Activated CD8-positive, alpha-beta memory T cell treated with anti-CD3 and anti-CD28 coated beads, Interleukin-2, amount 50 U/mL, for 4 hours (primary cell): ENCODE measurements around the gene PPP1R8.
A peak's percentile ranks its signal among the peaks of the same experiment; 100 is the strongest.
"Not testable (repeated sequence)": the region's sequence is repeated elsewhere in the genome, so short reads cannot be mapped to it uniquely, and the experiment has no call there.

Source experiments
- DNase-seq: peaks from one replicate; pipeline ENCODE4 v3.0.0-alpha.2; 2020

PPP1R8 gene

DNA sequence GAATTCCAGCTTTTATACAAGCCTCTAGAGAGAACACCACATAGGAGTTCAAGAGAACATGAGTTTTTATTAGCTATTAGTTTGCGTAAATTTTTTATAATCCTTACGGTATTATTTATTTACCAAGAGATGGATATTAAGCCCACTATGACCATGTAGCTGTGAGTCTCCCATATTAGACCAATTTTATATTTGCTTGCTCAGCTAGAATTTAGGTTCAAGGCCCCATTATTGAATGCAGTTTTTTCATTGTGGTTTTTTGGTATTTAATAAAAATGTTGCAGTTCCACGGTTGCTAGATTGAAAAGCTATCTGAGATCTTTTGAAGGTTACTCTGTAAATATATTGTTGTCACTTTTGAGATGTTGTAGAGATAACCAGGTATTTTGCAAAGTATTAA, 2.9 kb downstream of the PPP1R8 start:
- no peak for DNase-seq

DNA sequence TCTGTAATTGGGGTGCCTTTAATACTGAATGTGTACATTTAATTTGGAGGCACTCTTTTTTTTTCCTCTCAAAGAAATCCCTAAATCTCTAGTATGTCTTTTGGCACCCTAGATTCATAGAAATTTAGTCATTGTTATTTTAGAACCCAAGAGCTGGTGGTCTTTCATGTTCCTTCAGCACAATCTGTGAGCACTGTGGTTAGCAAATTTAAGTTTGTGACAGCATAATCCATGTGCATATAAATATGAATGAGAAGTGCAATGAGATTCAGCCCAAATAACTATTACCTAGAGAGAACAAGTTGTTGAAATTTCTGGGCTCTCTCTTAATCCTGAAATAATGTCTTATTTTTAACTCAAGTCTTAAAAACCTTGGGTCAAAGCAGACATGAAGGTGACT, 4.5 kb downstream of the PPP1R8 start:
- no peak for DNase-seq

DNA sequence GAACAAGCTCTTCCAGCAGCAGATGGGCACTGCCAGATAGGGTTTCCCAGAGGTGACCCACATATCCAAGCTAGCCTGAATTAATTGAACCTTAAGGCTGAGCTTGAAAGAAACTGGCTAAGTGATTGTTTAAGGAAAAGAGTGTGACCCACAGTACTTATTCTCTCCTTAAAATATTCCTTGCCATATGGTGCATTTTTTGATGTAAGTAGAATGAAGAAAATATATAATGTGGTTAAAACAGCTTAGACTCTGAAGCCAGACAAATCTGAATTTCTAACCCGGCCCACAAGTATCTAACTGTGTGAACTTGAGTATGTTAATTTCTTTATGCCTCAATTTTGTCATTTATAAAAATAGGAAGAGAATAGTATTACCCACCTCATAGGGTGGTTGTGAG, 4.9 kb downstream of the PPP1R8 start:
- DNase-seq: no peak

DNA sequence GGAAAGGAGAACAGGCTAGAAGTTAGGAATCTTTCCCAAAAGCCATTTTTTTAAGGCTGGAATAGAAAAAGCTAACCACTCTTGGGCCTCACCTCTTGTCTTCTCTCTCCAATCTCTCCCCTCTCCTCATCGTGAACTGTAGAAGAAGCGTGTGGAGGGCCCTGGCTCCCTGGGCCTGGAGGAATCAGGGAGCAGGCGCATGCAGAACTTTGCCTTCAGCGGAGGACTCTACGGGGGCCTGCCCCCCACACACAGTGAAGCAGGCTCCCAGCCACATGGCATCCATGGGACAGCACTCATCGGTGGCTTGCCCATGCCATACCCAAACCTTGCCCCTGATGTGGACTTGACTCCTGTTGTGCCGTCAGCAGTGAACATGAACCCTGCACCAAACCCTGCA, 19.4 kb downstream of the PPP1R8 start:
- no peak for DNase-seq

DNA sequence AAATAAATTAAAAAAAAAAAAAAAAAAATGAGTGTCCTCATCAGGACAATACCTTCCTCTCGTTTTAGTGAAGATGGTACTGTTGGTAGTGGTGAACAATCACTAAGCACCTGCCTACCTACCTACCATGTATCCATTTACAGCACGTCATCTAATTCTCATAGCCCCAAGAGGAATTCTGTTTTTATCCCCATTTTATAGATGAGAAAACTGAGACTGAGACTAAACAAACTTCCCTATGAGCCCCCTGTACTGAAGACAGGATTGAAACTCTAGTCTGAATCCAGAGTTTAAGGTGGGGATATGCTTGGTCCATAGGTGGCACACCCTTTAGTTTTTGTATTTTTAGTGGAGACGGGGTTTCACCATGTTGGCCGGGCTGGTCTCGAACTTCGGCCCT, 24.5 kb downstream of the PPP1R8 start:
- no peak for DNase-seq

DNA sequence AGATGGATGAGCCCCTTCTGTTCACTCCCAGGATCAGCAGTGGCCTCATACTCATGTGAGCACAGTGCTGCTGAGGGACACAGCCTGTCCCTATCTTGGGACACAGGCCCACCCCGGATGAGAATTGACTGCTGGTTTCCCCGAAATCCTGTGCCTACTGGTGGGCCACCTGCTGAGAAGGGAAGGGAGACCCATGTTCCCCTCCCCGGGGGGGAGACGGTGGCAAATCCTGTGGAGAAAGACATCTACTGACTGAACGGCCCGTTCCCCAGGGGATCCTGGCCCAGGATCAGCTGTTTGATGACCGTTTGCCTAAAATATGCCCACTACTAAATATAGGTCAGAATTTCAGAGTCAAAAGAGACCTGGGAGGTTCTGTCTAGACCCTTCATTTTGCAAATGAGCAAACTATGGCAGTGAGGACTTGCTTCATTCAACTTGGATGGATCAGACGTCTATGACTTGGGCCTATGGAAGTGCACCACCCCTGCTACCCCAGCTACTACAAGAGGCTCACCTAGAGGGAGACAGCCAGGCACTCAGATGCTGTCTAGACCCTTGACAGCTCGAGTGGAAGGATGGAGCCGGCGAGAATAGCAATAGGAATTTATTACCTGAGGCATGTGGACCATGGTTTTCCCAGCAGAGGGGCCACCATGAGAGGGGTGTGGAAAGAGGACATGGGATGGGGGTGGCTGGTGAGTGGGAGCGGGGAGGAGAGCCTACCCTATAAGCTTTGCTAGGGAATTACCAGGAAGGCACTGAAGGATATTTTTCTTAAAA, 26.2 kb downstream of the PPP1R8 start:
- DNase-seq: no peak

DNA sequence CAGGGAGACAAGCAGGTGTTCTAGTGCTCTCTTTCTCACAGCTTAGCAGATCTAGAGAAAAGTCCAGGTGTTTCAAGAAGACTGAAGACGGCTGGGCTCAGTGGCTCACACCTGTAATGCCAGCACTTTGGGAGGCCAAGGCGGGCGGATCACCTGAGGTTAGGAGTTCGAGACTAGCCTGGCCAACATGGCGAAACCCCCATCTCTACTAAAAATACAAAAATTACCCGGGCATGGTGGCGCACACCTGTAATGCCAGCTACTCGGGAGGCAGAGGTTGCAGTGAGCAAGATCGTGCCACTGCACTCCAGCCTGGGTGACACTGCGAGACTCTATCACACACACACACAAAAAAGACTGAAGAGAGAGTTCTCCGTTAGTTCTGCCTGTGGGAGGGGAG, 27.0 kb downstream of the PPP1R8 start:
- not testable (repeated sequence) for DNase-seq

DNA sequence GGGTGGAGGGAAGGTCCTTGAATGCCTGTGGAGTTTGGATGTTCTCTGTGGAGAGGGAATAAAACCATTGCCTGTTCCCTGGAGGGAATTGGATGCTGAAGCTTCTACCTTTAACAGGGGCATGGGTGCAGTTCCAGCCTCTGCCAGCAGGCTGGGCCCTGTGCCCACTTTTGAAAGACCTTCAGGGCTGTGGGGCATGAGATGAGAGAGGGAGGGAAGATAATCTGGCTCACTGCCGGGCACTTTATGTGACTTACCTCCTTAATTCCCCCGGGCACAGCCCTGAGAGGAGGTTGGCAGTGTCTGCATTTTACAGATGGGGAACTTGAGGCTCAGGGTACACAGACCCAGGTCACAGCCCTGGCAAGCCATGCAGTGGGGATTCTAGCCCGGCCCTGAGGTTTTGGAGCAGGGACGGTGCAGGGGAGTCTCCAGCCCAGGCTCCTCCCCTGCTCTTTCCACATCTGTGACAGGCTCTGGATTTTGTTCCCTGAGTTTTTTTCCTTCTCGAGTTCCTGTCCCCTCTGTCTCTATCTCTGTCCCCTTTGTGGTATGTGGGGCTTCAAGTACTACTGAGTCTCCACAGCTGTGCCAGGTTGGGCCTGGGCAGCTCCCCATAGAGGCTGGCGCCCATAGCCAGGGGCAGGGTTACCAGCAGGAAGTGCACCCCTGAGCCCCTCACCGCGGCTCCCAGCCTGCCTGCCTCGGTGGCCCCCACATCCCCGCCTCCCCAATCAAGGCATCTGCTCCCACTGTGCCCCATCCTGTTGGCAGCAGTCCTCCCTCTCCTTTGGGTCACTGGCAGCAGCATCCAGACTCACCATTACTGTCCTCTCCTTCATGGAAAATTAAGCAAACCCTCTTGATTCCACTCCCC, 27.7 kb downstream of the PPP1R8 start:
- DNase-seq: peak; percentile 86

DNA sequence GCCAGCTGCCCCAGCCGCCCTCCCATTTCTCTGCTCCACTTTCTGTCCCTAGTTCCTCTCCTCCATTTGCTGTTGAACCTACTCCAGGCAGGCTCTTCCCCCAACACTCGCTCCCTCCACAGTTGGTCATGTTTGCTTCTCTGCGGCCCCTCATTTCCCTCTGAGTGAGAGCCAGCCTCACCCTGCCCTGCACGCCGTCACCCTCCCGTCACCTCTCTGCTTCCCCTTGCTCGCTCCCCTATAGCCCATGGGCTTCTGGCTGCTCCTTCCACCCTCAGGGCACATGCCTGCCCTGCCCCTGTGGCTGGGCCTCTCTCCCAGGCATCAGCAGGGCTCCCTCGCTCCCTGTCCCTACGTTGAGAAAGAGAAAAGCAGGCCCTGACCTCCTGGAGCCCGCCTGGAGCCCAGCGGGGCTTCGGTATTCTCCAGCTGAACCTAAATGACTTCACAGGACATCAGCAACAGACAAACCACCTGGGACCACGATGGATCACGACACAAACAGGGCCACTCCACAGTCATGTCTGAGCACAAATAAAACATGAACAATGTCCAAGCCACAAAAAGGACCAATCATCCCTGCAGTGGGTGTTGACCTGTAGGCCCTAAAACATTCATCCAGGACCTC, 28.5 kb downstream of the PPP1R8 start:
- DNase-seq: no peak

DNA sequence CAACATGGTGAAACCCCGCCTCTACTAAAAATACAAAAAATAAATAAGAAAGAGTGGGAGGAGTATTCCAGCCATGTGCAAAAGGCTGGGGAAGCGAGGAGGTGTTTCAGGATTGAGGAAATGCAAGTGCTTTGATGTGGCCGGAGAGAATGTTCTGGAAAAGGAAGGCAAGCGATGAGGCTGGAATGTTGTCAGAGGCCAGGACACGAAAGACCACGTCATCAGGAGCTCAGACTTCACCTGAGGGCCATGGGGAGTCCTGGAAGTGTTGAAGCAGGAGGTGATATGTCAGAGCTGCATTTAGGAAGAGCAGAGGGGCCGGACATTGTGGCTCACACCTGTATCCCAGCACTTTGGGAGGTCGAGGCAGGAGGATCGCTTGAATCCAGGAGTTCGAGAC, 30.9 kb downstream of the PPP1R8 start:
- no peak for DNase-seq

DNA sequence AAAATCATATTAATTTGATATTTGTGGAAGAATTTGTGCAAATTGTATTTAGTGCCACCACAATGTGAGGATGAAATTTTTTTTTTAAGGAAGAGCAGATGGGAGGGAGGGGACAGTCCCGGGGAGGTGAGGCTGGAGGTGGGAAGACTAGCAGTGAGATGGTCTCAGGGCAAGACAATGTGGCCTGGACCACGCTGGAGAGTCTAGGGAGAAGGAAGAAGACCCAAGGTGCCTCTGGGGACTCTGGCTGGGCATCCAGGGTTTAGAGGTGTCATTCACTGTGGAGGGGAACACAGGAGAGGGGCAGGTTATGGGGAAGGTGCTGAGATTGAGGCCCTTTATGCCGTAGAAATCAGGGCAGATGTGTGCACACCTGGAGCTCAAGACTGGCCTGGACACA, 31.4 kb downstream of the PPP1R8 start:
- DNase-seq: no peak

DNA sequence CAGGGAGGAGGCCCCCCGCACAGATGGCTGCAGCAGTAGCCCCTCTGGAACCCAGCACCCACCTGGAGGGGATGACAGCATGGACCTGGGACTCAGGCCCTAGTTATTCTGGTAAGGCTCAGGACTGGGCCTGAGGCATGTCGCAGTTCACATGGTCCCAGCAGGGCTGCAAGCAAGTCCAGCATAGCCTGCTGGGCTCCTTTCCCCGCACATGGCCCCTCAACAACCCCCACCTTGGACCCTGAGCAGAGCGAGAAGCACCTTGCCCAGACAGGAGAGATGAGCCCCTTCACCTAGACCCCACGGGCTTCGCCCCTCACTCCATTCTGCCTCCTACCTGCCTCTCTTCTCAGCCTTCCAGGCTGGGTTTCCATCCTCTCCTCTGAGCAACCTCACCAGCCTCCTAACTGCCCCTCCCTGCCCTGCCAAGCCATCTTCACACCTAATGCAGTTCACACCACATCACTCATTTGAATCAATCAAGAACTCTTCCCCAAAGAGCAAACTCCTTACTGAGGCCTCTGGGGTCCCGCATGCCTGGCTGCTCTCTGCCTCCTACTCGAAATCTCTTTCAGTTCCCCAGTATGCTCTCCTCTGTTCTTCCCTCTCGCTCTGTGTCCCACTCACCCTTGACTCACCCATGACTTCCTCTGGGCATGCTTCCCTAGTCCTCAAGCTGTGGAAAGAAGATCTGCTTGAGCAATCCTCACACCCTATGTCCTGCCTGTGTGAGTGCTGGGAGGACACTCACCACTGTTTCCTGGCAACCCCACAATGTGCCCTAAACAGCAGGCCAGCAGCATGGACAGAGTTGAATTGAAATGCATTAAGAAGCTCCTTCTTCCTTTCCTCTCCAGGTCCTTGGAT, 32.3 kb downstream of the PPP1R8 start:
- no peak for DNase-seq

DNA sequence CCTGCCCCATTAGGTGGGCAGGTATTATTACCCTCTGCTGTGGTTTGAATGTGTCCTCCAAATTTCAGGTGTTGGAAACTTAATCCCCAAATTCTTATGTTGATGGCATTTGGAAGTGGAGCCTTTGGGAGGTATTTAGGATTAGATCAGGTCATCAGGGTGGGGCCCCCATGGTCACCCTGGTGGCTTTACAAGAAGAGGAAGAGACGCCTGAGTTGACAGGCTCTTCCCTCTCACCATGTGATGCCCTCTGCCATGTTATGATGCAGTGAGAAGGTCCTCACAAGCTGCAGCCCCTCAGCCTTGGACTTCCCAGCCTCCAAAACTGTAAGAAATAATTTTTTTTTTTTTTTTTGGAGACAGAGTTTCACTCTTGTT, 32.9 kb downstream of the PPP1R8 start:
- no peak for DNase-seq

DNA sequence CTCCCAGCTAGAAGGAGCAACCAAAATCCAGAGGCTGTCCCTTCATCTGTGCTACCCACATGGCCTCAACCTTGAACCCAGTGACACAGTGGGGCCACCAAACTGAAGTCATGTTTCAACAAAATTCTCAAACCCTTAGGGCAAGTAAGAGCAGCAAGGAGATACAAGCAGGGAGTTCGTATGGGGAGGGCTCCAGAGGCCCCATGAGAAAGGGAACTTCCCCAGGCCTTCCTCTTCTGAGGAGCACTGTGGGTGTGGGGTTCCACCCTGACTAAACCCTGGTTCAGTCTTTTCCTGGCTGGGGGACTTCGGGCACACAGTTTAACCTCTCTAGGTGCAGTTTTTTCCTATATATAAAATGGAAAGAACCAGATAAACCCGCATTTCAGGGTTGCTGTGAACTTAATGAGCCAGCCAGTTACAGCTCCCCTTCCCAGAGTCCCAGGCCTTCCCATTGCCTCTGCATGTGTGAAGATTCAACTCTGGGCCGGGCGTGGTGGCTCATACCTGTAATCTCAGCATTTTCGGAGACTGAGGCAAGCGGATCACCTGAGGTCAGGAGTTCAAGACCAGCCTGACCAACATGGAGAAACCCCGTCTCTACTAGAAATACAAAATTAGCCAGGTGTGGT, 33.8 kb downstream of the PPP1R8 start:
- DNase-seq: no peak

DNA sequence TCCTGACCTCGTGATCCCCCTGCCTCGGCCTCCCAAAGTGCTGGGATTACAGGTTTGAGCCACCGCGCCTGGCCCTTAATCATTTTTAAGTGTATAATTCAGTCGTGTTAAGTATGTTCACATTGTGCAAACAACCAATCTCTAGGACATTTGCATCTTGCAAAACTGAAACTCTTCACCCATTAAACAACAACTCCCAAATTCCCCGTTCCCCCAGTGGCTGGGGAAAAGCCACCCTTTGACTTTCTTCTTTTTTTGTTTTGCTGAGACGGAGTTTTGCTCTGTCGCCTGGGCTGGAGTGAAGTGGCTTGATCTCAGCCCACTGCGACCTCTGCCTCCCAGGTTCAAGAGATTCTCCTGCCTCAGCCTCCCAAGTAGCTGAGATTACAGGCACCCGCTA, 35.2 kb downstream of the PPP1R8 start:
- DNase-seq: no peak

DNA sequence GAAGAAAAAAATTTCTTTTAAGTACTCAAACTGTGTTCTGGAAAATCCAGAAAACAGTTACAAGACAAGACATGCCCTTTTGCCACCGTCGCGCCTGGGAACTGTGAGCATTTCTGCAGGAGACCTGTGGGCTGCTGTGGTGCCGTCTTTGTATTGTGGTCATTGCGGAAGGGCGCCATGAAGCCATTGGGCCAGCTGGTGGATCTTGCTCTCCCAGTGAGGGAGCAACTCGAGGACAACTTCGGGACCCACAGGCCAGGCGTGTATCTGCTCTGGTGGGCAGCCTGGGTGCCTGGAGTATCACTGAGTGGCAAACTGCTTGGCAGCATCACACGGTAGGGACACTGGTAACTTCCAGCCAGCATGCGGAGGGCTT, 38.0 kb downstream of the PPP1R8 start:
- DNase-seq: no peak

DNA sequence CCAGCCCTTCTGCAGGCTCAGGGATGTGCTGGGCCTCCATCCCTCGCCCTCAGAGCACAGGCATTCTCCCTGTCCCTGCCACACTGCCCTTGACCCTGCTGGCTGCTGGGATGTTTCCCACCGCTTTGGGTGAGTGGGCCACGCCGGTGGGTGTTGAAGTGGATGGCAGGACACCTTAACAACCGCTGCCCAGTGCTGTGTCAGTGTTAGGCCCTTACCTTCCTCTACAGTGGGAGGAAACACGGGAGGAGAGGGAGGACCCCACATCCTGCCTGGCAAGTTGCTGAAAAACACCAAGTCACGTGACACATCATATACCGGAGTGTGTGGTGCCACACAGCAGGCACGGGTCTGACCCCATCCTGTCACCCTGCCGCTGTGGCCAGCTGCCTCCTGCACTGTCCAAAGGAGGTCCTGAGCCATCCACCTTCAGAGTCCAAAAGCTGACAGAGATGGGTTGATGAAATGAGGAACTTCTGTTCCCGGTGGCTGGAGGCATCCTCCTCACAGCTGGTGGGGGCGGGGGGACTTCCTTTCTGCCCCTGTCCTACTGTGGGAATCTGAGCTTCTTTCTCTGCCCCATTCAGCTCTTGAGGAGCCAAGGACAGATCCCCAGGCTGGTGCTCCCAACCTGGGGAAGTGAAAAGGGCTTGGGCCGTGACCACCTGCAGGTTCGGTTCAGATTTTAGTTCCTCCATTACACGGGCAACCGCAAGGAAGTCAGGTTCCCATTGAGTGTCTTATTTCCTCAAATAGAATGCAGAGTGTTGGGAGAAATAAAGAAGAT, 38.5 kb downstream of the PPP1R8 start:
- DNase-seq: peak; percentile 45

DNA sequence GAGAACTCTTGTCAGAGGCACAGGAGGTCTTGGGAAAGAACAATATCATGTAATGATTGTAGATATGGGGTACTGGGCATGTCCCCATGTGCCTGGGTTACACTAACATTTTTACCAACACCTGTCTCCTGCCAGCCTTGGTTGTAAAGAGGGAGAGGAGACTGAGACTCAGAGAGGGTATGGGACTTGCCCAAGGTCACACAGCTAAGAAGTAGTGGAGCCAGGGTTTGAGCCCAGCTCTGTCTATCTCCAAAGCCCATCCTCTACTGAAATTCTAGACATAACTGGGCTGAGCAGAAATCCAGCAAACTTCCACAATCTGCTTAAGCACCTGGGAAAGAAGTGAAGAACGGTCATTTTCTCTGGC, 39.1 kb downstream of the PPP1R8 start:
- DNase-seq: no peak

DNA sequence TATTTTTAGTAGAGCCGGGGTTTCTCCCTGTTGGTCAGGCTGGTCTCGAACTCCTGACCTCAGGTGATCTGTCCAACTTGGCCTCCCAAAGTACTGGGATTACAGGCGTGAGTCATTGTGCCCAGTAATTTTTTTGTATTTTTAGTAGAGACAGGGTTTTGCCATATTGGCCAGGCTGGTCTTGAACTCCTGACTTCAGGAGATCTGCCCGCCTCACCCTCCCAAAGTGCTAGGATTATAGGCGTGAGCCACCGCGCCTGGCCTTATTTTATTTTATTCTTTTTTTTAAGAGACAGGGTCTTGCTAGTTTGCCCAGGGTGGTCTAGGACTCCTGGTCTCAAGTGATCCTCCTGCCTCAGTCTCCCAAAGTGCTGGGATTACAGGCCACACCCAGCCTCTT, 40.5 kb downstream of the PPP1R8 start:
- not testable (repeated sequence) for DNase-seq

DNA sequence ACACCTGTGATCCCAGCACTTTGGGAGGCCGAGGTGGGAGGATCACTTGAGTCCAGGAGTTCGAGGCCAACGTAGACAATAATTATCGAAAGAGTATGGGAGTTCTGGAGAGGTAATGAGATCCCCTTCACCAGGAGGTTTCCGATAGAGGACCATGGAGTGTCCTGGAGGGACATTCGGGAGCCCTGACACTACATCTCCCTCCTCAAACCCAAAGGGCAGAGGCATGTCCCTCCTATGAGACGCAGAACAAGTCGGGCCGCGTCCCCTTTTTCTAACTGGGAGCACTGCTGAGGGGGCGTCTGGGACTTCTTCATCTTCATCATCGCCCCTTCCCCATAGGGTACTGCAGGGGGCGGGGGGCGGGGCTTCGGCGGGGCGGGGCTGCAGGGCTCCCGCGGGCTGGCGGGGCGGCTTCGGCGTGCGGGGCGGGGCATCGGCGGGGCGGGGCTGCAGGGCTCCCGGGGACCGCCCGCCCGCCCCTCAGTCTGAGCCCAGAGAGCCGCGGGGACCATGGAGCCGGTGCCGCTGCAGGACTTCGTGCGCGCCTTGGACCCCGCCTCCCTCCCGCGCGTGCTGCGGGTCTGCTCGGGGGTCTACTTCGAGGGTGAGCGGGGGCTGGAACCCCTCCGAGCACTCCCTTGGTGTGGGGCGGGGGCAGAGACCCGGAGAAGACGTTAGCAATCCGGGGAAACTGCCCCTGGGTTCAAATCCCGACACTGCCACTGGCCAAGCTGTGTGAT, 41.6 kb downstream of the PPP1R8 start, which contains the start of gene THEMIS2:
Gene THEMIS2 (plus strand): TSS at position 486 of the 743 bp plus-strand sequence. CDS start 28 bp downstream, at position 514.
- peak; percentile 79 for DNase-seq
